GM08714 (cell line): ENCODE measurements around the gene CACNA2D3.

Experiments
- H3K4me3 ChIP-seq: fragments of 200-500 bp; sonication (Bioruptor generic); 2 replicates; pipeline ENCODE4 v1.5.1; 2014; ENCODE audit warnings: mild to moderate bottlenecking, low read length, inconsistent platforms
- ZNF274 ChIP-seq: IDR thresholded peaks from 2 replicates; pipeline ENCODE4 v1.6.1; 2012; ENCODE audit warnings: mild to moderate bottlenecking, low read depth, low read length

The CACNA2D3 gene

GRCh38 chr3:54237788-54238502, 115.6 kb downstream of the CACNA2D3 start:
- TF ChIP-seq ZNF274 = no peak
- H3K4me3 ChIP-seq = no peak overlapping the region

- H3K4me3 ChIP-seq = no peak overlapping the region
- no peak for TF ChIP-seq ZNF274
These were observed 118.0 kb downstream of the CACNA2D3 start for GRCh38 chr3:54240309-54240708.

- TF ChIP-seq ZNF274 = no peak
- H3K4me3 ChIP-seq = no peak overlapping the region
These were observed 120.9 kb downstream of the CACNA2D3 start for GRCh38 chr3:54243056-54243931.

GRCh38 chr3:54243960-54244682, 121.8 kb downstream of the CACNA2D3 start:
- no peak overlapping the region for H3K4me3 ChIP-seq
- no peak for TF ChIP-seq ZNF274

- H3K4me3 ChIP-seq = no peak overlapping the region
- TF ChIP-seq ZNF274 = no peak
These were observed 129.4 kb downstream of the CACNA2D3 start for GRCh38 chr3:54251705-54252104.

GRCh38 chr3:54257125-54257720, 134.9 kb downstream of the CACNA2D3 start:
- no peak for TF ChIP-seq ZNF274

GRCh38 chr3:54259636-54260035, 137.3 kb downstream of the CACNA2D3 start:
- no peak overlapping the region for H3K4me3 ChIP-seq
- TF ChIP-seq ZNF274 = no peak

More at GRCh38 chr3:54257125-54257720, 134.9 kb downstream of the CACNA2D3 start:
- H3K4me3 ChIP-seq = no peak overlapping the region

- no peak for TF ChIP-seq ZNF274
- no peak overlapping the region for H3K4me3 ChIP-seq
These were observed 138.8 kb downstream of the CACNA2D3 start for GRCh38 chr3:54261141-54261540.

- no peak for TF ChIP-seq ZNF274
- no peak overlapping the region for H3K4me3 ChIP-seq
These were observed 140.2 kb downstream of the CACNA2D3 start for GRCh38 chr3:54262541-54262940.

GRCh38 chr3:54262946-54263345, 140.6 kb downstream of the CACNA2D3 start:
- H3K4me3 ChIP-seq = no peak overlapping the region
- no peak for TF ChIP-seq ZNF274

- no peak overlapping the region for H3K4me3 ChIP-seq
- TF ChIP-seq ZNF274 = no peak
These were observed 141.7 kb downstream of the CACNA2D3 start for GRCh38 chr3:54264050-54264449.

- TF ChIP-seq ZNF274 = no peak
- no peak overlapping the region for H3K4me3 ChIP-seq
These were observed 148.6 kb downstream of the CACNA2D3 start for GRCh38 chr3:54270816-54271526.

GRCh38 chr3:54273791-54274190, 151.4 kb downstream of the CACNA2D3 start:
- TF ChIP-seq ZNF274 = no peak
- no peak overlapping the region for H3K4me3 ChIP-seq
